ENCODE results near the gene MAPK1. TPM values are rescaled to one million over a fixed set of nuclear protein-coding genes. Genes with fewer than 3 reads are reported as not detected.
"Not testable (repeated sequence)": the region's sequence is repeated elsewhere in the genome, so short reads cannot be mapped to it uniquely, and the experiment has no call there.

MAPK1 gene
- total RNA-seq, 5 donors from 2014 or later (not counting 1 experiment from before 2014, with no cell fraction given) = 85.0 to 114 (median 110) TPM

DNA sequence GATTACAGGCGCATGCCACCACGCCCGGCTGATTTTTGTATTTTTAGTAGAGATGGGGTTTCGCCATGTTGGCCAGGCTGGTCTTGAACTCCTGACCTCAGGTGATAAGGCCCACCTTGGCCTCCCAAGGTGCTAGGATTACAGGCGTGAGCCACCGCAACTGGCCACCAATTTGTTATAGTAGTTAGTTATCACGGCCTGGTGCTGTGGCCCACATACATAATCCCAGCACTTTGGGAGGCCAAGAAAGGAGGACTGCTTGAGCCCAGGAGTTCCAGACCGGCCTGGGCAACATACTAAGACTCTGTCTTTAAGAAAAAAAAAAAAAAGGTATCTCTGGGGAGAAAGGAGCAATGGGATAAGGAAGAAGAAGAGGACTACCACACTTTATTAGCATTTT lies 62.1 kb downstream of the MAPK1 start:
- H3K36me3 ChIP-seq (ENCODE audit: control insufficient read depth in 2 of 2, extremely low read depth in 1 of 2, insufficient read depth in 1 of 2, low read length in 1 of 2) = peaks cover 14 to 69% of the 10 kb centered on the region in 2 donors
- H3K9me3 ChIP-seq; H3K4me3 Mint-ChIP-seq; H3K4me3 ChIP-seq (ENCODE audit: control insufficient read depth in 1 of 2, extremely low read depth in 1 of 2, low read length in 1 of 2); H3K27ac ChIP-seq (ENCODE audit: low read length); POLR2A ChIA-PET; ATAC-seq (replicated peaks in 1 of 4); H3K4me1 ChIP-seq (ENCODE audit: control insufficient read depth in 1 of 2, extremely low read depth in 1 of 2, insufficient read depth in 2 of 2, low read length in 2 of 2); CTCF ChIA-PET; H3K9me3 Mint-ChIP-seq; H3K27me3 Mint-ChIP-seq; H3K27me3 ChIP-seq (replicated peaks in 1 of 2; ENCODE audit: control insufficient read depth in 2 of 2, extremely low read depth in 1 of 2, insufficient read depth in 2 of 2, low read length in 1 of 2); DNase-seq: not testable (repeated sequence)
- Mint-ChIP-seq H3K27ac (peak overlapping the region in 1 of 2 donors; percentile 64), H3K4me1 (peaks cover 7 to 26% (median 15%) of the 10 kb centered on the region in 3 donors), H3K36me3 (peaks cover 51% of the 10 kb centered on the region)
- 80% methylated on average over 1 of the region's 8 CpGs for whole genome bisulfite sequencing (ENCODE audit: insufficient coverage)

DNA sequence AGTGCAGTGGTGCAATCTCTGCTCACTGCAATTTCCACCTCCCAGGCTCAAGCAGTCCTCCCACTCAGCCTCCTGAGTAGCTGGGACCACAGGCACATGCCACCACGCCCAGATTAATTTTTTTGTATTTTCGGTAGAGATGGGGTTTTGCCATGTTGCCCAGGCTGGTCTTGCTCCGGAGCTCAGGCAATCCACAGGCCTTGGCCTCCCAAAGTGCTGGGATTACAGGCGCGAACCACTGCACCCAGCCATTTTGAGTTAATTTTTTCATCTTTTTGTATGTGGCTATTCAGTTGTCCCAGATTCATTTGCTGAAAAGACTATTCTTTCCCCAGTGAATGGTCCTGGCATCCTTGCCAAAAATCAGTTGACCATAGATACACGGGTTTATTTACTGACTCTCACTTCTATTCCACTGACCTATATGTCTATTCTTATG lies 63.6 kb downstream of the MAPK1 start:
- DNase-seq (no peak), ATAC-seq (replicated peaks in 1 of 4) (no peak)

DNA sequence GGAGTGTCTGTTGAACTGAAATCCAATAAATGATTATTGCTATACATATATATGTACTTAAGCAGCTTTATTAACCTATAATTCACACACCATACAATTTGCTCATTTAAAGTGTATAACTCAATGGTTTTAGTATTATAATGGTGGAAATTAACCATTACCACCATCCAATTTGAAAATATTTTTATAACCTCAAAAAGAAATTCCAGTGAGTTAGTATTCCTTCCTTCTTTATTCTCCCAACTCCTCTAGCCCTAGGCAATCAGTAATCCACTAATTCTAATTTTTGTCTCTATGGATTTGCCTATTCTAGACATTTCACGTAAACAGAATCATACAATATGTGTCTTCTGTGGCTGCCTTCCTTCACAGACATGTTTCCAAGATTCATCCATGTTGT lies 64.8 kb downstream of the MAPK1 start:
- no peak overlapping the region for H3K4me3 Mint-ChIP-seq
- H3K36me3 ChIP-seq (ENCODE audit: control insufficient read depth in 2 of 2, extremely low read depth in 1 of 2, insufficient read depth in 1 of 2, low read length in 1 of 2) = peaks cover 19 to 85% of the 10 kb centered on the region in 2 donors
- POLR2A ChIA-PET = interaction anchor here in 1 of 2 donors (0.6 kb wide), 1 partner anchor 11 kb away, joined by 4 read pairs; no protein-coding TSS in a partner anchor
- CTCF ChIA-PET = no interaction called here
- no peaks in the 10 kb centered on the region for H3K27me3 ChIP-seq (replicated peaks in 1 of 2; ENCODE audit: control insufficient read depth in 2 of 2, extremely low read depth in 1 of 2, insufficient read depth in 2 of 2, low read length in 1 of 2)
- peaks cover 0 to 13% (median 4%) of the 10 kb centered on the region in 3 donors for H3K4me1 Mint-ChIP-seq
- H3K9me3 Mint-ChIP-seq = no peaks in the 10 kb centered on the region
- no peaks in the 10 kb centered on the region for H3K27me3 Mint-ChIP-seq
- no peaks in the 10 kb centered on the region for H3K9me3 ChIP-seq
- peaks cover 62% of the 10 kb centered on the region for H3K36me3 Mint-ChIP-seq
- H3K27ac ChIP-seq (ENCODE audit: low read length) = no peak overlapping the region
- H3K27ac Mint-ChIP-seq = no peak overlapping the region
- H3K4me3 ChIP-seq (ENCODE audit: control insufficient read depth in 1 of 2, extremely low read depth in 1 of 2, low read length in 1 of 2) = no peak overlapping the region
- no peaks in the 10 kb centered on the region for H3K4me1 ChIP-seq (ENCODE audit: control insufficient read depth in 1 of 2, extremely low read depth in 1 of 2, insufficient read depth in 2 of 2, low read length in 2 of 2)
- DNase-seq (no peak), ATAC-seq (replicated peaks in 1 of 4) (no peak)
- WGBS (ENCODE audit: insufficient coverage) = no CpG with 5 or more reads among the region's 1 CpG

More for the DNA sequence above, 63.6 kb downstream of the MAPK1 start:
- Mint-ChIP-seq H3K4me3 (no peak overlapping the region), H3K36me3 (peaks cover 57% of the 10 kb centered on the region), H3K9me3 (no peaks in the 10 kb centered on the region), H3K27me3 (no peaks in the 10 kb centered on the region), H3K4me1 (peaks cover 0 to 17% (median 10%) of the 10 kb centered on the region in 3 donors), H3K27ac (no peak overlapping the region)
- no peak overlapping the region for H3K27ac ChIP-seq (ENCODE audit: low read length)
- no peaks in the 10 kb centered on the region for H3K27me3 ChIP-seq (replicated peaks in 1 of 2; ENCODE audit: control insufficient read depth in 2 of 2, extremely low read depth in 1 of 2, insufficient read depth in 2 of 2, low read length in 1 of 2)
- no peaks in the 10 kb centered on the region for H3K9me3 ChIP-seq
- no peaks in the 10 kb centered on the region for H3K4me1 ChIP-seq (ENCODE audit: control insufficient read depth in 1 of 2, extremely low read depth in 1 of 2, insufficient read depth in 2 of 2, low read length in 2 of 2)
- 100% methylated on average over 4 of the region's 6 CpGs for WGBS (ENCODE audit: insufficient coverage)
- ChIA-PET POLR2A (no interaction called here), CTCF (no interaction called here)
- peaks cover 15 to 76% of the 10 kb centered on the region in 2 donors for H3K36me3 ChIP-seq (ENCODE audit: control insufficient read depth in 2 of 2, extremely low read depth in 1 of 2, insufficient read depth in 1 of 2, low read length in 1 of 2)
- no peak overlapping the region for H3K4me3 ChIP-seq (ENCODE audit: control insufficient read depth in 1 of 2, extremely low read depth in 1 of 2, low read length in 1 of 2)

DNA sequence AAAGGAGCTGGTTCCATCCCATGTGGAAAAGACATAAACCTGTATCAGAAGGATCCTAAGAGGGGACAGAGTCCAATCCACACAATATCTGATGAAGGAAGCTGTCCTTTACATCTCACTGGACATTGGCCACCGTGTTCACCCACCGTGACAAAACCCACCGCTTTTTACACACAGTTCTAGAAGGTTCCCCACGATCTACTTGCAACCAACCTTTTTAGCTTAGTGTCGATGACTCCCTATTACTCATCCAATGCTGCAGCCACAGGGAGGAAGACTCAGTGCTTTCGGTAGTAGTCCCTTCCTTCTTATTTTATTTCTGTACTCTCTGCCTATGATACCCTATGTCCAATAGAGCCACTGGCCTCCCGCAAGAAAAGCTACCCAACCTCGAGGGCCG lies 65.4 kb downstream of the MAPK1 start:
- no peaks in the 10 kb centered on the region for H3K27me3 ChIP-seq (replicated peaks in 1 of 2; ENCODE audit: control insufficient read depth in 2 of 2, extremely low read depth in 1 of 2, insufficient read depth in 2 of 2, low read length in 1 of 2)
- H3K4me1 ChIP-seq (ENCODE audit: control insufficient read depth in 1 of 2, extremely low read depth in 1 of 2, insufficient read depth in 2 of 2, low read length in 2 of 2) = no peaks in the 10 kb centered on the region
- no peak overlapping the region for H3K4me3 ChIP-seq (ENCODE audit: control insufficient read depth in 1 of 2, extremely low read depth in 1 of 2, low read length in 1 of 2)
- no peak for ATAC-seq (replicated peaks in 1 of 4)
- WGBS (ENCODE audit: insufficient coverage) = 96% methylated on average over 7 of the region's 9 CpGs
- CTCF ChIA-PET = no interaction called here
- H3K36me3 ChIP-seq (ENCODE audit: control insufficient read depth in 2 of 2, extremely low read depth in 1 of 2, insufficient read depth in 1 of 2, low read length in 1 of 2) = peaks cover 19 to 81% of the 10 kb centered on the region in 2 donors
- POLR2A ChIA-PET = no interaction called here
- H3K9me3 ChIP-seq = no peaks in the 10 kb centered on the region
- no peak for DNase-seq
- no peak overlapping the region for H3K27ac Mint-ChIP-seq
- H3K27ac ChIP-seq (ENCODE audit: low read length) = no peak overlapping the region
- H3K4me1 Mint-ChIP-seq = peaks cover 0 to 8% (median 0%) of the 10 kb centered on the region in 3 donors
- H3K36me3 Mint-ChIP-seq = peaks cover 62% of the 10 kb centered on the region
- no peaks in the 10 kb centered on the region for H3K9me3 Mint-ChIP-seq
- no peak overlapping the region for H3K4me3 Mint-ChIP-seq
- H3K27me3 Mint-ChIP-seq = no peaks in the 10 kb centered on the region

DNA sequence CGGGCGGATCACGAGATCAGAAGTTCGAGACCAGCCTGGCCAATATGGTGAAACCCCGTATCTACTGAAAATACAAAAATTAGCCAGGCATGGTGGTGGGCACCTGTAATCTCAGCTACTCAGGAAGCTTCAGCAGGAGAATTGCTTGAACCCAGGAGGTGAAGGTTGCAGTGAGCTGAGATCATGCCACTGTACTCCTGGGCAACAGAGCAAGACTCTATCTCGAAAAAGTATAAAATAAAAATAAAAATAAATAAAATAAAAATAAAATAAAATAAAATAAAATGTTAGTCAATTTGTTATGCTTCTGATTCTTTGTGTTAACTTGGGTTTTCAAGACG lies 66.2 kb downstream of the MAPK1 start:
- POLR2A ChIA-PET = not testable (repeated sequence)

DNA sequence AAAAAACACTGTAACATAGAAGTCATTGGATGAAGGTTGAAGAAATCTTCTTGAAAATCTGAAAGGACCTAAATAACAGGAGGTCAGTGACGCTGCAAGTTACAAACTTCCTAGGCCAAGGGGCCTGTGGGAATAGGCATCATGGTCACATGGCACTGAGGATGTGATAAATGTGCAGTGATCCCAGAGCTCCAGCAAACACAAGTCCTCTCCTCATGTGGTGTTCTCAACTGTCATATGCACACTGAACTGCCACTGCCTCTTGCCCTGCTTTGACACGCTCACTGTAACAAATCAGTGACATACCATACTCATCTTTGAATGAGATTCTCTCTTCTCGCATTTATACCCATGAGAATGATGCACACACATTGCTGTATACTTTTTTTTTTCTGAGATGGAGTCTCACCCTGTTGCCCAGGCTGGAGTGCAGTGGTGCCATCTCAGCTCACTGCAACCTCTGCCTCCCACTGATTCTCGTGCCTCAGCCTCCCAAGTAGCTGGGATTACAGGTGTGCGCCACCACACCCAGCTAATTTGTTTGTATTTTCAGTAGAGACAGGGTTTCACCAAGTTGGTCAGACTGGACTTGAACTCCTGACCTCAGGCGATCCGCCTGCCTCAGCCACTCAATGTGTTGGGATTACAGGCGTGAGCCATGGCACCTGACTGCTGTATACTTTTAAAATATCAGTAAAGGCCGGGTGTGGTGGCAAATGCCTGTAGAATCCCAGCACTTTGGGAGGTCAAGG lies 66.7 kb downstream of the MAPK1 start:
- whole genome bisulfite sequencing (ENCODE audit: insufficient coverage) = 89% methylated on average over 7 of the region's 9 CpGs
- no peak overlapping the region for H3K27ac Mint-ChIP-seq
- no peaks in the 10 kb centered on the region for H3K27me3 Mint-ChIP-seq
- Histone ChIP-seq H3K27ac (ENCODE audit: low read length) (no peak overlapping the region), H3K4me1 (ENCODE audit: control insufficient read depth in 1 of 2, extremely low read depth in 1 of 2, insufficient read depth in 2 of 2, low read length in 2 of 2) (no peaks in the 10 kb centered on the region), H3K36me3 (ENCODE audit: control insufficient read depth in 2 of 2, extremely low read depth in 1 of 2, insufficient read depth in 1 of 2, low read length in 1 of 2) (peaks cover 19 to 74% of the 10 kb centered on the region in 2 donors), H3K4me3 (ENCODE audit: control insufficient read depth in 1 of 2, extremely low read depth in 1 of 2, low read length in 1 of 2) (no peak overlapping the region), H3K9me3 (no peaks in the 10 kb centered on the region), H3K27me3 (replicated peaks in 1 of 2; ENCODE audit: control insufficient read depth in 2 of 2, extremely low read depth in 1 of 2, insufficient read depth in 2 of 2, low read length in 1 of 2) (no peaks in the 10 kb centered on the region)
- ChIA-PET POLR2A (no interaction called here), CTCF (no interaction called here)
- peaks cover 0 to 3% (median 0%) of the 10 kb centered on the region in 3 donors for H3K4me1 Mint-ChIP-seq
- no peaks in the 10 kb centered on the region for H3K9me3 Mint-ChIP-seq
- no peak for ATAC-seq (replicated peaks in 1 of 4)
- peaks cover 57% of the 10 kb centered on the region for H3K36me3 Mint-ChIP-seq
- no peak overlapping the region for H3K4me3 Mint-ChIP-seq
- DNase-seq = no peak

More for the DNA sequence above, 66.2 kb downstream of the MAPK1 start:
- H3K4me1 Mint-ChIP-seq; DNase-seq; H3K27me3 ChIP-seq (replicated peaks in 1 of 2; ENCODE audit: control insufficient read depth in 2 of 2, extremely low read depth in 1 of 2, insufficient read depth in 2 of 2, low read length in 1 of 2); CTCF ChIA-PET; H3K4me1 ChIP-seq (ENCODE audit: control insufficient read depth in 1 of 2, extremely low read depth in 1 of 2, insufficient read depth in 2 of 2, low read length in 2 of 2); H3K4me3 Mint-ChIP-seq; H3K4me3 ChIP-seq (ENCODE audit: control insufficient read depth in 1 of 2, extremely low read depth in 1 of 2, low read length in 1 of 2); H3K27ac ChIP-seq (ENCODE audit: low read length); ATAC-seq (replicated peaks in 1 of 4); H3K27me3 Mint-ChIP-seq; H3K9me3 Mint-ChIP-seq; H3K9me3 ChIP-seq; H3K27ac Mint-ChIP-seq: not testable (repeated sequence)
- peaks cover 57% of the 10 kb centered on the region for H3K36me3 Mint-ChIP-seq
- peaks cover 19 to 79% of the 10 kb centered on the region in 2 donors for H3K36me3 ChIP-seq (ENCODE audit: control insufficient read depth in 2 of 2, extremely low read depth in 1 of 2, insufficient read depth in 1 of 2, low read length in 1 of 2)
- WGBS (ENCODE audit: insufficient coverage) = 96% methylated on average over 6 of the region's 7 CpGs

Measured in T-cell (primary cell).